ENCODE data around the gene IL4R. TPM values are rescaled to one million over a fixed set of nuclear protein-coding genes. Genes with fewer than 3 reads are reported as not detected.

The IL4R gene
- total and polyA plus RNA-seq, 10 of the 15 experiments (the other 5 are each of a cell fraction or from before 2014, with no cell fraction given) = 2.6 to 70.4 (median 36.6) TPM

DNA sequence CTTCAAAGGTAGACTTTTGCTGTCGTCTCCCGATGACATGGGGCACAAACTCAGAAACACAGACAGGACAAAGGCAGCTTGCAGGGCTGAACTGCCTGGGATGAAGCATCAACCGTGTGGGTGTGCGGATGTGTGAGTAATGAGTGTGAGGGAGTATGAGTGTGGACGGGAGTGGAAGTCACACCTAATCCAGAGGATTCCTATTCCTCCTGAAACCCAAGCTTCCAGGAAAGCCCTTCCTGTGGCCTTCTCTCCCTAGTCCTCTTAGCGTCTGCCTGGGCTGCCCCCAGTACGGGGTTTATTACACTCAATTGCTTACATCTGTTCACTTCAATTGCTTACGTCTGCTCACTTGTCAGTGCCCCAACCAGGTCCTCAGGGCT lies 2.3 kb upstream of the IL4R start:
- WGBS (ENCODE audit: insufficient coverage, insufficient replicate concordance, low lambda C conversion rate, missing lambda C conversion rate) = 76% methylated on average over 8 of the region's 8 CpGs
- Histone ChIP-seq H3K4me1 (ENCODE audit: control insufficient read depth, insufficient read depth, low read length) (peaks cover 10% of the 10 kb centered on the region; the same call in 1 of the 2 replicates), H3K79me2 (ENCODE audit: control insufficient read depth, insufficient read depth, low read length) (peaks cover 27% of the 10 kb centered on the region), H3K9ac (ENCODE audit: control insufficient read depth, insufficient read depth, low read length) (no peak overlapping the region), H3K36me3 (ENCODE audit: control insufficient read depth in 2 of 2, insufficient read depth in 2 of 2, low read length in 1 of 2) (no peaks in the 10 kb centered on the region), H4K20me1 (ENCODE audit: control insufficient read depth, insufficient read depth) (peaks cover 5% of the 10 kb centered on the region; the same call in 1 of the 2 replicates), H3K4me2 (ENCODE audit: control insufficient read depth, insufficient read depth) (no peak overlapping the region), H2AFZ (ENCODE audit: control insufficient read depth, low read depth, low read length) (no peak overlapping the region), H3K4me3 (no peak overlapping the region), H3K9me3 (replicated peaks; ENCODE audit: control insufficient read depth, insufficient read depth, low read length) (peaks cover 5% of the 10 kb centered on the region), H3K27me3 (replicated peaks in 1 of 2; ENCODE audit: control insufficient read depth in 2 of 2, insufficient read depth in 2 of 2, low read length in 1 of 2) (0 out of 4 replicates have a peak, but pooled peaks cover 0 to 2% of the 10 kb centered on the region in 2 experiments), H3K27ac (ENCODE audit: control insufficient read depth, insufficient read depth) (no peak overlapping the region)
- DNase-seq (ENCODE audit: low read depth, low spot score) = no peak
- intact Hi-C loops (cut with micrococcal nuclease; ENCODE audit: unreplicated experiment) (no loop called here), in situ Hi-C loops (cut with MboI) (no loop called here)
- TF ChIP-seq, protein P1, sequence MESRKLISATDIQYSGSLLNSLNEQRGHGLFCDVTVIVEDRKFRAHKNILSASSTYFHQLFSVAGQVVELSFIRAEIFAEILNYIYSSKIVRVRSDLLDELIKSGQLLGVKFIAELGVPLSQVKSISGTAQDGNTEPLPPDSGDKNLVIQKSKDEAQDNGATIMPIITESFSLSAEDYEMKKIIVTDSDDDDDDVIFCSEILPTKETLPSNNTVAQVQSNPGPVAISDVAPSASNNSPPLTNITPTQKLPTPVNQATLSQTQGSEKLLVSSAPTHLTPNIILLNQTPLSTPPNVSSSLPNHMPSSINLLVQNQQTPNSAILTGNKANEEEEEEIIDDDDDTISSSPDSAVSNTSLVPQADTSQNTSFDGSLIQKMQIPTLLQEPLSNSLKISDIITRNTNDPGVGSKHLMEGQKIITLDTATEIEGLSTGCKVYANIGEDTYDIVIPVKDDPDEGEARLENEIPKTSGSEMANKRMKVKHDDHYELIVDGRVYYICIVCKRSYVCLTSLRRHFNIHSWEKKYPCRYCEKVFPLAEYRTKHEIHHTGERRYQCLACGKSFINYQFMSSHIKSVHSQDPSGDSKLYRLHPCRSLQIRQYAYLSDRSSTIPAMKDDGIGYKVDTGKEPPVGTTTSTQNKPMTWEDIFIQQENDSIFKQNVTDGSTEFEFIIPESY (IDR thresholded peaks at IDR 0.05) = no peak
- TF ChIP-seq ZSCAN29 (IDR thresholded peaks at IDR 0.05) (no peak), SMAD5 (IDR thresholded peaks at IDR 0.05; ENCODE audit: low read depth) (no peak), ELK1 (IDR thresholded peaks at IDR 0.05; ENCODE audit: low read depth, low read length) (no peak), USF1 (IDR thresholded peaks at IDR 0.05; ENCODE audit: borderline replicate concordance, extremely low read length, insufficient read depth, low read depth, low read length) (no peak)
- TF ChIP-seq, protein P2, sequence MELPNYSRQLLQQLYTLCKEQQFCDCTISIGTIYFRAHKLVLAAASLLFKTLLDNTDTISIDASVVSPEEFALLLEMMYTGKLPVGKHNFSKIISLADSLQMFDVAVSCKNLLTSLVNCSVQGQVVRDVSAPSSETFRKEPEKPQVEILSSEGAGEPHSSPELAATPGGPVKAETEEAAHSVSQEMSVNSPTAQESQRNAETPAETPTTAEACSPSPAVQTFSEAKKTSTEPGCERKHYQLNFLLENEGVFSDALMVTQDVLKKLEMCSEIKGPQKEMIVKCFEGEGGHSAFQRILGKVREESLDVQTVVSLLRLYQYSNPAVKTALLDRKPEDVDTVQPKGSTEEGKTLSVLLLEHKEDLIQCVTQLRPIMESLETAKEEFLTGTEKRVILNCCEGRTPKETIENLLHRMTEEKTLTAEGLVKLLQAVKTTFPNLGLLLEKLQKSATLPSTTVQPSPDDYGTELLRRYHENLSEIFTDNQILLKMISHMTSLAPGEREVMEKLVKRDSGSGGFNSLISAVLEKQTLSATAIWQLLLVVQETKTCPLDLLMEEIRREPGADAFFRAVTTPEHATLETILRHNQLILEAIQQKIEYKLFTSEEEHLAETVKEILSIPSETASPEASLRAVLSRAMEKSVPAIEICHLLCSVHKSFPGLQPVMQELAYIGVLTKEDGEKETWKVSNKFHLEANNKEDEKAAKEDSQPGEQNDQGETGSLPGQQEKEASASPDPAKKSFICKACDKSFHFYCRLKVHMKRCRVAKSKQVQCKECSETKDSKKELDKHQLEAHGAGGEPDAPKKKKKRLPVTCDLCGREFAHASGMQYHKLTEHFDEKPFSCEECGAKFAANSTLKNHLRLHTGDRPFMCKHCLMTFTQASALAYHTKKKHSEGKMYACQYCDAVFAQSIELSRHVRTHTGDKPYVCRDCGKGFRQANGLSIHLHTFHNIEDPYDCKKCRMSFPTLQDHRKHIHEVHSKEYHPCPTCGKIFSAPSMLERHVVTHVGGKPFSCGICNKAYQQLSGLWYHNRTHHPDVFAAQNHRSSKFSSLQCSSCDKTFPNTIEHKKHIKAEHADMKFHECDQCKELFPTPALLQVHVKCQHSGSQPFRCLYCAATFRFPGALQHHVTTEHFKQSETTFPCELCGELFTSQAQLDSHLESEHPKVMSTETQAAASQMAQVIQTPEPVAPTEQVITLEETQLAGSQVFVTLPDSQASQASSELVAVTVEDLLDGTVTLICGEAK (IDR thresholded peaks at IDR 0.05; ENCODE audit: borderline replicate concordance) = no peak
- no TSS peak for BruUV-seq (replicated peaks)
- POLR2A ChIA-PET = interaction anchor here (0.5 to 1.8 kb wide), 2 partner anchors 18 to 38 kb away, joined by 3 to 5 read pairs; no protein-coding TSS in a partner anchor
- FAIRE-seq = no peak
- CTCF ChIA-PET = no interaction called here
- RAD21 ChIA-PET (ENCODE audit: unreplicated experiment) = no interaction called here
- ATAC-seq = no peak
- SMC1A ChIA-PET (ENCODE audit: uncharacterized antibody, unreplicated experiment) = no interaction called here
